Measurements from ENCODE around the gene AASS.
"Not testable (repeated sequence)": the region's sequence is repeated elsewhere in the genome, so short reads cannot be mapped to it uniquely, and the experiment has no call there.

GRCh38 chr7:122134793-122135192 is 9.3 kb downstream of the AASS start:
- not testable (repeated sequence) for TF ChIP-seq EZH2 (IDR thresholded peaks at IDR 0.05; ENCODE audit: borderline replicate concordance, low read depth, low read length, poor library complexity, severe bottlenecking); CTCF (conservative IDR thresholded peaks at IDR 0.05; ENCODE audit: low read depth, low read length)

All from A673 (cell line).